Hepatocyte (in vitro differentiated cells): ENCODE measurements around the gene NUF2.

Experiments
- CTCF ChIP-seq: fragments of 200-600 bp; sonication (generic); IDR thresholded peaks from 2 replicates; pipeline ENCODE4 v1.5.1; 2016; ENCODE audit warnings: antibody characterized with exemption, mild to moderate bottlenecking; ENCODE audit not compliant: poor library complexity
- EZH2 ChIP-seq: fragments of 200-600 bp; sonication (generic); IDR thresholded peaks from 2 replicates; pipeline ENCODE4 v1.6.1; 2016; ENCODE audit warnings: antibody characterized with exemption, mild to moderate bottlenecking, borderline replicate concordance
- EZH2phosphoT487 ChIP-seq: fragments of 200-600 bp; sonication (generic); IDR thresholded peaks from one replicate; pipeline ENCODE4 v1.6.1; 2018; ENCODE audit warnings: antibody characterized with exemption, mild to moderate bottlenecking, low read depth, moderate library complexity; ENCODE audit not compliant: unreplicated experiment, severe bottlenecking

DNA sequence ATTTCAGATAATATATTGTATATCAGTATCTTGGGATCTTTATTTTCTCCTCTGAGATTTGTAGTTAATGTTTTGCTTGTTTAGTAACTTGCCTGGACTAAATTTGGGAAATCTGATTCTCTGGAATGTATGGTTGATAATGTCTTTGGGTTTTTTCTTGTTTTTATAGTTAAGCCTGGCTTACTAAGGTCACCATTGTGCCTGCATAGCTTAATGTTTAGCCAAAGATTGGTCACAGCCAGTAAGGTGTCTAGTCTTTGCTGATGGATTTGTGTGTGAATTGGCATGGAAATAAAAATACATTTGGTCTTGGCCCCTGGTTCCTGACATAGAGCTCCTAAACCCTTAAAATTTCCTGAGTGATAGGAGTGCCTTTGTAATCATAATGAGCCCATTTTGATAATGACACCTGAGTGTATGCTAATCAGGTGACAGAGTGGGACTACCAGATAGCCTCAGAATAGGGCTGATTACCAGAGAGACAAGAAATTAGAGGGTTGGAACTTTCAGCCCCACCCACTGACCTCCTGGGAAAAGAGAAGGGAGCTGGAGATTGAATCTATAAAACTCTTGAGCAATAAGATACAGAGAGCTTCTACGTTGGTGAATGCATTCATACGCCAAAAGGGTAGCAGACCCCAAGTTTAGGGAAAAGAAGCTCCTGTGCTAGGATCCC is 47.9 kb upstream of the NUF2 start:
- TF ChIP-seq CTCF (no peak), EZH2 (no peak), EZH2phosphoT487 (no peak)
